HG02840 (cell line): ENCODE measurements around the gene FPGS.

Experiments
- ATAC-seq: cut with Tn5 transposase; IDR thresholded peaks from one replicate; pipeline ENCODE4 v1.9.1; 2021; ENCODE audit warnings: mild to moderate bottlenecking, moderate library complexity, moderate number of reproducible peaks; ENCODE audit not compliant: unreplicated experiment, low FRiP score

The FPGS gene

DNA sequence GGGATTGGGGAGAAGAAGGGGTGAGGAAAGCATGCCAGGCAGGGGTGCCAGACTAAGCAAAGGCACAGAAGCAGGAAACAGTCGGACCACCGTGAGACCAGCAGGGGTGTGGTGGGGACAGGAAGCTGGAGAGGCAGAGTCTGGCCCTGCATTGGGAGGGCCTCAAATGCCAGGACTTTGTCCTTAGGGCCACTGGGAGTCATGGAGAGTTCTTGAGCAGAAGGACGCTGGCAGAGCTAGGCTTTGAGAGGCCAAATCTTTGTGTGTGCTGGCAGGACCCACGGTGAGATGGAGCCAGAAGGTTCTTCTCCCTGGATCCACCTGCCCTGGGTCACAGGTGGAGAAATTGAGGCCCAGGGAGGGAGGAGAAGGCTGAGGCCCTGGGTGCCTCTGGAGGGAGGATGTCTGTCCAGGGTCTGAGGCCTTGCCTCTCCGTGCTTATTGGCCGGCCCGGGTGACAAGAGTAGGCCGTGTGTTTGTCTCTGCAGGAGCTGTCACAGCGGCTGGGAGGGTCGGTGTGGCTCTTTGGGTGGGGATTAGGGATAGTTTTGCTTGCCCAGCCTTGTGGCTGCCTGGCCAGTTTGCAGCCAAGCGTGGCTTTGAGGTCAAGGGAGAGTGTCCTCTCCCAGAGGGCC lies 53.5 kb downstream of the FPGS start:
- ATAC-seq, result no peak

- ATAC-seq, result no peak
Observed at GRCh38 chr9:127856729-127857116, 54.0 kb downstream of the FPGS start.

DNA sequence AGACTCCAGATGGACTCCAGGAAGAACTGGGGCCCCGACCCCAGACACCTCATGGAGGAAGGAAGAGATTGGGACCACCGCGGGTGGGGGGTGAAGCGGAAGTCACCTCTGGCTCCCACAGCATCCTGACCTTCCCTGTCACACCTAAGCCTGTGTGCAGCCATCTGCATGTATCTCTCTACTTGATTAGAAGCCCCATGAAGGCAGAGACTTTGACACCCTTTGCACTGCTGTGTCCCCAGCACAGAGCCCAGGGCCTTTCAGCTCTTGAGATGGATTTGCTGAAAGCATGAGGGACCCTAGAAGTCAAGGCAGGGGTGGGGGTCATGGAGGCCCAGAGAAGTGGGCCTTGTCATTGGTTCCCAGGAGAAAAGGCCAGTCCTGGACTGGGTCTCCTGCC lies 54.6 kb downstream of the FPGS start:
- no peak for ATAC-seq

DNA sequence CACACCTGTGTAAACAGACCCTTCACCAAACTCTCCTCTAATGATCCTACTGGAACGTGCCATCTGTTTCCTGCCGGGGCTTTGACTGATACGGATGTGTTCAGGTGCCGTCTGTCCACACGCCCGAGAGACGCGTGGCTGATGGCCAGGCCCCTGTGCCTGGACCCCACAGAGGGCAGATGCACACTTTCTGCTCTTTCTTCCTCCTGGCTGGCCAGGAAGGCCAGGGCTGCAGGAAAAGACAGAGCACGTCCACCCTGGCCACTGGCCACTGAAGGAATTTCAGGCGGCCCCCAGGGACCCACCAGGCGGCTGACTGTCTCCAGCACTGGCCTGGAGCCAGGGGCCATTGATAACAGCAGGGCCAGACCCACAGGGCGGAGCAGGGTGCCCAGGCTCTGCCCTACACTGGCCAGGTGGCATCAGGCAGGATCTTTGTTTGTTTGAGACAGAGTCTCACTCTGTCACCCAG lies 55.4 kb downstream of the FPGS start:
- ATAC-seq, result no peak

- no peak for ATAC-seq
Observed at GRCh38 chr9:127860260-127860659, 57.6 kb downstream of the FPGS start.

DNA sequence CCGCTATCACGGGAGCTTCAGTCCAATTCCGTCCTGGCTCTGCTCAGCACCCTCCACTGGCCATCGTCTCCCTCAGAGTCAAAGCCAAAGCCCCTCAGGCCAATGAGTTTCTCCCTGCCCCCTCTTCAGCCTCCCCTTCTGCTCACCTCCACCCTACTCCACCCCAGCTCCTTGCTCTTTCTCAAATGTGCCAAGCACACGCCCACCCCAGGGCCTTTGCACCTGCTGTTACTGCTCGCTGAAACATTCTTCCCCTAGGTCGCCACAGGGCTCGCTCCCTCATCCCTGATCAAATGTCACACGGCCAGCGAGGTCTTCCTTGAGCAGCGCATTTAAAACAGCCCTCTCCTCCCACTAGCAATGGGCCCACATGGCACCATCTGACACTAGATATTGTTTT lies 58.1 kb downstream of the FPGS start:
- no peak for ATAC-seq

DNA sequence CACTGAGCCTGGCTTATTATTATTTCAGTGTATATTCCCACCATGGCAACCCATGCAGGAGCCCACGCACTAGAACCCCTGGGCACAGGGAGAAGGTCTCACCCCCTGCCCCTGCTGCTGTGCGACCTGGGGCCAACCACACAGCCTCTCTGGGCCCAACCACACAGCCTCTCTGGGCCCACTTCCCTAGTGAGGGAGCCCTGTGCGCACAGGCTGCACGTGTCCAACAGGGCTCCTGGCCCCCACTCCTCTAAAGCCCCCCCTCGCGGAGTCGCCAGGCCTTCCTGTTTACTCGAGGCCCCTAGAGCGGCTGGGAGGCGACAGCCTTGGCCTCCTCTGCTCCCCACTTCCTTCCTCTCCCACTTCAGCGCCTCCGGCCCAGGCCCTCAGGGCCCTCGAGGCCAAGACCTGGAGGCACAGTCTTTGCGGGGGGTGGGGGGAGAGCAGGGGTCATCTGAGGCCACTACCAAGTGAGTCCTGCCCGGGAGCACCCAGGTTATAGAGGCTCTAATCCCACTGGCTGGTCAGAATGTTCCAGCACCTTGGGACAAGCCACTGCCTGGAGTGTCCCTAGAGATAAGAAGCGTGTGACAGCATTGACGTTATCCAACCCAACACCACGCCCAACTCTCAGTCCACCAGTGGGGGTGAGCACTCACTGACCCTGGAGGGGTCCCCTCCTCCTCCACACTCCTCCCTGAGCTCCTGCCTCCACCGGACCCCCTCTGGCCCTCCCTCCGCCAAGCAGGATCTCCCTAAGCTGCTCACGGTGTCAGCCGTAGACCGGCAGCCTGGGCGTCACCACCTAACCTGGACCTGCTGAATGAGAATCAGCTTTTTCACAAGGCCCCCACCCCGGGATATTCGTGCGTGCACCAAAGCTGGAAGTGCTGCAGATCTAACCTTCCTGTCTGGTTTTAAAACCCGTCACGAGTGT lies 59.7 kb downstream of the FPGS start:
- no peak for ATAC-seq

GRCh38 chr9:127863191-127863621 lies 60.5 kb downstream of the FPGS start:
- ATAC-seq, result no peak
